SK-N-SH (cell line): ENCODE data around the gene TRIM47. TPM values are rescaled to one million over a fixed set of nuclear protein-coding genes. Genes with fewer than 3 reads are reported as not detected.

ENCODE experiments used
- CTCF ChIA-PET: fragments of 300-600, 350-600 bp; formaldehyde crosslinking; extraction: SDS; loops from one replicate; lab custom pipeline; 2021; lab: Yijun Ruan, JAX
- POLR2A ChIA-PET: fragments of 350-600 bp; sonication (Branson Sonifier 250); formaldehyde crosslinking; extraction: SDS; loops from one replicate; lab custom pipeline; 2020; ENCODE audit warnings: antibody characterized with exemption, inconsistent platforms; lab: Yijun Ruan, JAX
- DNase-seq: peaks from one replicate; pipeline ENCODE4 v3.0.0; 2012
- H2AFZ ChIP-seq: fragments of 200-600 bp; sonication (generic); 2 replicates; pipeline ENCODE4 v1.8.1; 2016; ENCODE audit warnings: antibody characterized with exemption, mild to moderate bottlenecking, low read depth
- H3F3A ChIP-seq: fragments of 200-600 bp; sonication (generic); replicated peaks from 2 replicates; pipeline ENCODE3; 2016; ENCODE audit warnings: antibody characterized with exemption, mild to moderate bottlenecking; ENCODE audit not compliant: insufficient read depth
- H3K27ac ChIP-seq, 2 experiments: fragments of 200-500 bp in 1 of 2; fragments of 200-600 bp in 1 of 2; sonication (Bioruptor generic) in 1 of 2; sonication (generic), shearing (Covaris generic) in 1 of 2; 2 replicates each; pipeline versions ENCODE4 v1.5.1 to v1.6.1; 2014 to 2016; ENCODE audit warnings: low read depth in 2 of 2, inconsistent platforms in 1 of 2, low read length in 1 of 2, mild to moderate bottlenecking in 1 of 2, mixed read lengths in 1 of 2
- H3K27me3 ChIP-seq: fragments of 200-600 bp; sonication (generic), shearing (Covaris generic); 2 replicates; pipeline ENCODE4 v1.6.1; 2016; ENCODE audit warnings: mixed run types; ENCODE audit not compliant: insufficient read depth
- H3K36me3 ChIP-seq, 2 experiments: fragments of 200-500 bp in 1 of 2; fragments of 200-600 bp in 1 of 2; sonication (Bioruptor generic) in 1 of 2; sonication (generic) in 1 of 2; replicated peaks in 1 of 2; 2 replicates each; pipeline versions ENCODE3 to v1.5.1; 2014 to 2016; ENCODE audit warnings: low read length in 1 of 2, mild to moderate bottlenecking in 1 of 2; ENCODE audit not compliant: insufficient read depth in 2 of 2, control insufficient read depth in 1 of 2
- H3K4me1 ChIP-seq, 2 experiments: fragments of 200-500 bp in 1 of 2; fragments of 200-600 bp in 1 of 2; sonication (Bioruptor generic) in 1 of 2; sonication (generic), shearing (Covaris generic) in 1 of 2; 2 replicates each; pipeline versions ENCODE4 v1.5.1 to v1.6.1; 2014 to 2016; ENCODE audit warnings: low read depth in 1 of 2, low read length in 1 of 2, mixed run types in 1 of 2; ENCODE audit not compliant: insufficient read depth in 2 of 2, control insufficient read depth in 1 of 2
- H3K4me2 ChIP-seq: fragments of 200-600 bp; sonication (generic), shearing (Covaris generic); 2 replicates; pipeline ENCODE4 v1.6.1; 2017; ENCODE audit warnings: mixed run types
- H3K4me3 ChIP-seq, 2 experiments: fragments of 200-500 bp in 1 of 2; fragments of 200-600 bp in 1 of 2; sonication (Bioruptor generic) in 1 of 2; sonication (generic), shearing (Covaris generic) in 1 of 2; 2 replicates each; pipeline versions ENCODE4 v1.5.1 to v1.8.1; 2014 to 2016; ENCODE audit warnings: low read depth in 2 of 2, inconsistent platforms in 1 of 2, low read length in 1 of 2, mild to moderate bottlenecking in 1 of 2, mixed read lengths in 1 of 2, moderate library complexity in 1 of 2
- H3K79me2 ChIP-seq: fragments of 200-600 bp; sonication (generic); 2 replicates; pipeline ENCODE4 v1.8.1; 2017; ENCODE audit warnings: mild to moderate bottlenecking; ENCODE audit not compliant: insufficient read depth
- H3K9ac ChIP-seq: fragments of 200-600 bp; sonication (generic); 2 replicates; pipeline ENCODE4 v1.6.1; 2017; ENCODE audit warnings: mixed run types
- H3K9me2 ChIP-seq: fragments of 200-600 bp; sonication (generic); 2 replicates; pipeline ENCODE4 v1.6.1; 2017; ENCODE audit warnings: mixed run types
- H3K9me3 ChIP-seq: fragments of 200-600 bp; sonication (generic); 2 replicates; pipeline ENCODE4 v1.6.1; 2017; ENCODE audit warnings: mixed run types, mild to moderate bottlenecking, moderate library complexity
- H4K20me1 ChIP-seq: fragments of 200-600 bp; sonication (generic); 2 replicates; pipeline ENCODE4 v1.6.1; 2017; ENCODE audit warnings: mild to moderate bottlenecking, mixed run types; ENCODE audit not compliant: insufficient read depth
- CHD2 ChIP-seq: fragments of 150-350 bp; IDR thresholded peaks from 2 replicates; pipeline ENCODE4 v1.6.1; 2018; ENCODE audit warnings: low read length; ENCODE audit not compliant: partially characterized antibody
- CTCF ChIP-seq: fragments of 200-600 bp; sonication (generic); IDR thresholded peaks from 2 replicates; pipeline ENCODE4 v1.6.1; 2017; ENCODE audit warnings: antibody characterized with exemption, mild to moderate bottlenecking, moderate library complexity
- EP300 ChIP-seq, 2 experiments: IDR thresholded peaks; 2 replicates each; pipeline versions ENCODE4 v1.4.0 to v1.6.1; 2012; ENCODE audit warnings: borderline replicate concordance in 1 of 2, low read depth in 1 of 2, low read length in 1 of 2
- FOSL2 ChIP-seq: IDR thresholded peaks from 2 replicates; pipeline ENCODE4 v1.4.0; 2012; ENCODE audit warnings: low read depth, mild to moderate bottlenecking, moderate library complexity, borderline replicate concordance
- FOXJ3 ChIP-seq: sonication (generic); formaldehyde crosslinking; IDR thresholded peaks from 2 replicates; pipeline ENCODE4 v1.5.1; 2020; ENCODE audit warnings: mild to moderate bottlenecking, missing genetic modification reagents
- FOXM1 ChIP-seq: IDR thresholded peaks from 2 replicates; pipeline ENCODE4 v1.4.0; 2012; ENCODE audit warnings: low read depth, mild to moderate bottlenecking
- GABPA ChIP-seq: IDR thresholded peaks from 2 replicates; pipeline ENCODE4 v1.4.0; 2012; ENCODE audit warnings: low read depth, mild to moderate bottlenecking
- GATA2 ChIP-seq: sonication (generic); formaldehyde crosslinking; IDR thresholded peaks from 2 replicates; pipeline ENCODE4 v1.5.0; 2020; ENCODE audit warnings: mild to moderate bottlenecking, missing genetic modification reagents
- JUND ChIP-seq: IDR thresholded peaks from 2 replicates; pipeline ENCODE4 v1.4.0; 2012
- MEF2A ChIP-seq: IDR thresholded peaks from 2 replicates; pipeline ENCODE4 v1.4.0; 2012; ENCODE audit warnings: low read depth, borderline replicate concordance
- MXI1 ChIP-seq: IDR thresholded peaks from 2 replicates; pipeline ENCODE4 v1.6.1; 2012; ENCODE audit warnings: mild to moderate bottlenecking, low read depth, low read length, improper control_type of control experiment
- NFIC ChIP-seq: IDR thresholded peaks from 2 replicates; pipeline ENCODE4 v1.4.0; 2012; ENCODE audit warnings: borderline replicate concordance
- PBX3 ChIP-seq: IDR thresholded peaks from 2 replicates; pipeline ENCODE4; 2012
- RAD21 ChIP-seq: IDR thresholded peaks from 2 replicates; pipeline ENCODE4 v1.6.1; 2012; ENCODE audit warnings: mild to moderate bottlenecking, low read length
- RCOR1 ChIP-seq: fragments of 150-350 bp; IDR thresholded peaks from 2 replicates; pipeline ENCODE4 v1.6.1; 2017; ENCODE audit warnings: antibody characterized with exemption, low read length
- RFX5 ChIP-seq: IDR thresholded peaks from 2 replicates; pipeline ENCODE4 v1.6.1; 2012; ENCODE audit warnings: mild to moderate bottlenecking, improper control_type of control experiment, low read length
- SIN3A ChIP-seq: IDR thresholded peaks from 2 replicates; pipeline ENCODE4 v1.6.1; 2012; ENCODE audit warnings: low read depth, mild to moderate bottlenecking, low read length, moderate library complexity, borderline replicate concordance
- SMC3 ChIP-seq: IDR thresholded peaks from 2 replicates; pipeline ENCODE4 v1.6.1; 2012; ENCODE audit warnings: low read depth, low read length, improper control_type of control experiment
- USF1 ChIP-seq: IDR thresholded peaks from 2 replicates; pipeline ENCODE4 v1.4.0; 2012; ENCODE audit warnings: low read depth, borderline replicate concordance
- YY1 ChIP-seq: IDR thresholded peaks from 2 replicates; pipeline ENCODE4 v1.4.0; 2012; ENCODE audit warnings: low read depth, mild to moderate bottlenecking
- ZBTB33 ChIP-seq: IDR thresholded peaks from 2 replicates; pipeline ENCODE4 v1.4.0; 2012; ENCODE audit warnings: low read depth, borderline replicate concordance
- WGBS: methylation state at CpG from one replicate; pipeline ENCODE4 v1.1.6; 2017; ENCODE audit warnings: low lambda C conversion rate; 5-methylcytosine and 5-hydroxymethylcytosine counted together
- polyA plus RNA-seq, 3 experiments: library from polyadenylated mRNA; depleted of rRNA; stranded (reverse); fragments of >200 nt; gene quantifications; 2 replicates each; pipeline ENCODE4 v1.2.3, GENCODE V29; 2012

The TRIM47 gene
- polyA plus RNA-seq, 1 of the 3 experiments (the other 2 are of a cell fraction), result 5.1 TPM

DNA sequence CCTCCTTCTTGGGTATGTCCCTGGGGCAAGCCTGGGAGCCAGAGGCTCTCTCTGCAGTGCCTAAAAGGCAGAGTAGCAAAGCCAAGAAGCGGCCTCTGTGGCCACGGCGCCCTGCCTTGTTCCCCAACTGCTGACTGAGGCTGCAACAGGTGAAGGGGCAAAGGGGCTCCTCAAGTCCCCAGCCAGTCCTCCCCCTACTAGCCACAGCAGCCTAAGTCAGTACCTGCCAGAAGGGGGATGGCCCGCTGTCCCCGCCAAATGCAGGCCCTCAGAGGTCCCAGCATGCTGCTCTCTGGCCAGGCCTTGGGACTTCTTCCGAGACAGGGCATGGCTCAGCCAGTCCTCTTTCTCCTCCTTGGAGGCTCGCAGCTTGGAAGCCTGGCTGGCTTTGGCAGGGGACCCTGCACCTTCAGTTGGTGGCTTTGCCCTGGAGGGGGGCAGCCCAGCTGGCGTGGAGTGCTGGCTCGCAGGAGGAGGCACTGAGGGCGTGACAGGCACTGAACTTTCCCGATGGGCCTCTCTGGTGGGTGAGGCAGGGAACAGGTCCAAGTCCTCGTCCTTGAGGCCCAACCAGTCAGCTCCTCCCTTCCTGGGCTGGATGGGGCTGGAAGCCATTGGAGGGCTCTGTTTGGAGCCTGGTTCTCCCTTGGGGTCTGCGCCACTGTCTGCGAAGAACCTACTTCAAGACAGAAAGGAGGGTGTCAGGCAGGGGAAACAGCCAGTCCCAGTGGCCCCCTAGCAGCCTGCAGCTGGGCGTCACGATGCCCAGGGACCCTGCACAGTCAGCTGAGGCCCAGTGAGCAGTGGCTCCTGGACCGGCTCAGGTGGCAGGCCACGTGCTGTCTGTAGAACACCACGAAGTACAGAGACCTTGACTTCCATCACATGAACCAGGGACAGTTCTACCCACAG is 44.8 kb upstream of the TRIM47 start:
- Histone ChIP-seq H3K27me3 (no peaks in the 10 kb centered on the region), H3K9me3 (no peaks in the 10 kb centered on the region), H2AFZ (no peak overlapping the region), H3K4me1 (no peaks in the 10 kb centered on the region), H3K9ac (no peak overlapping the region), H3K36me3 (peaks cover 10 to 22% of the 10 kb centered on the region in 2 experiments), H3K27ac (no peak overlapping the region), H3K4me2 (no peak overlapping the region), H4K20me1 (no peaks in the 10 kb centered on the region), H3K79me2 (no peaks in the 10 kb centered on the region), H3K9me2 (no peaks in the 10 kb centered on the region), H3F3A (no peaks in the 10 kb centered on the region), H3K4me3 (no peak overlapping the region)
- no peak for TF ChIP-seq FOXM1
- no peak for TF ChIP-seq CTCF
- no peak for TF ChIP-seq FOXJ3
- TF ChIP-seq SMC3, result no peak
- TF ChIP-seq GATA2 (CRISPR knock-in tag), result no peak
- no peak for TF ChIP-seq NFIC
- CTCF ChIA-PET, result interaction anchor here (1.2 to 2.2 kb wide), 2 partner anchors 18 to 82 kb away, joined by 6 to 8 read pairs; no protein-coding TSS in a partner anchor
- WGBS, result 90% methylated on average over 14 of the region's 19 CpGs
- DNase-seq, result no peak
- POLR2A ChIA-PET, result no interaction called here

GRCh38 chr17:75922173-75922961 is 44.0 kb upstream of the TRIM47 start:
- Histone ChIP-seq H3F3A (no peaks in the 10 kb centered on the region), H3K9me2 (no peaks in the 10 kb centered on the region), H3K36me3 (peaks cover 10 to 22% of the 10 kb centered on the region in 2 experiments), H3K27ac (no peak overlapping the region), H2AFZ (no peak overlapping the region), H3K27me3 (no peaks in the 10 kb centered on the region), H3K4me3 (no peak overlapping the region), H3K9me3 (no peaks in the 10 kb centered on the region), H4K20me1 (no peaks in the 10 kb centered on the region), H3K4me2 (no peak overlapping the region), H3K79me2 (no peaks in the 10 kb centered on the region), H3K9ac (no peak overlapping the region), H3K4me1 (no peaks in the 10 kb centered on the region)
- WGBS, result 93% methylated on average over 18 of the region's 18 CpGs
- no peak for DNase-seq
- ChIA-PET CTCF (interaction anchor here (0.9 to 3.0 kb wide), 7 partner anchors 8 to 96 kb away, joined by 3 to 22 read pairs (median 5); partner anchors contain the start of genes MRPL38 and TRIM47), POLR2A (no interaction called here)
- TF ChIP-seq MXI1 (no peak), ZBTB33 (no peak), RFX5 (no peak), JUND (no peak), RAD21 (no peak), NFIC (no peak), EP300 (IDR thresholded peaks at IDR 0.05; ENCODE audit: borderline replicate concordance in 1 of 2, low read depth in 1 of 2, low read length in 1 of 2) (no peak), PBX3 (no peak), SIN3A (no peak), FOSL2 (no peak), SMC3 (no peak), YY1 (no peak), MEF2A (no peak), USF1 (no peak), RCOR1 (no peak), CHD2 (no peak), GABPA (no peak)
